Measurements from ENCODE around the gene GNAT3.

Gene GNAT3

DNA sequence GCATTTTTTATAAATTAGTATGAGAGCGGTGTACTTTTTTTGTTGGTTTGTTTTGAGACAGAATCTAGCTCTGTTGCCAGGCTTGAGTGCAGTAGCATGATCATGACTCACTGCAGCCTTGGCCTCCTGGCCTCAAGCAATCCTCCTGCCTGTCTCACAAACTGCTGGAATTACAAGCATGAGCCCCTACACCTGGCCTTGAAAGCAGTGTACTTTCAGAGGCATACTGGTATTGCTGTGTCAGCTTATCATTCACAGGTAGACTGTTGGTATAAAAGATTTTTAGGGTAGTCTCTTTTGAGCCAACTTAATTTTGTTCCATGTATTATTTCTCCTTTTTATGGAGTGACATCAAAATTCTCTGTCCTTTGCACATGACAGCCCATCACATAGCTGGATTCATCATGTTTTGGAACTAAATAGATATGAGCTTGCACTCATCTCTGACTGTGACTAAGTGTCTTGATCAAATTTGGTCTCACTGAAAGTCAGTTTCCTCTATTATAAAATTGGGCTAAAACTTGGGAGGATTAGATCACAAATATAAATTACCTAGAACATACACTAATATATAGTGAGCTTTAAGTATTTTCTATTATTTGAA, 12.4 kb downstream of the GNAT3 start:
- DNase-seq (ENCODE audit: low read depth): no peak

DNA sequence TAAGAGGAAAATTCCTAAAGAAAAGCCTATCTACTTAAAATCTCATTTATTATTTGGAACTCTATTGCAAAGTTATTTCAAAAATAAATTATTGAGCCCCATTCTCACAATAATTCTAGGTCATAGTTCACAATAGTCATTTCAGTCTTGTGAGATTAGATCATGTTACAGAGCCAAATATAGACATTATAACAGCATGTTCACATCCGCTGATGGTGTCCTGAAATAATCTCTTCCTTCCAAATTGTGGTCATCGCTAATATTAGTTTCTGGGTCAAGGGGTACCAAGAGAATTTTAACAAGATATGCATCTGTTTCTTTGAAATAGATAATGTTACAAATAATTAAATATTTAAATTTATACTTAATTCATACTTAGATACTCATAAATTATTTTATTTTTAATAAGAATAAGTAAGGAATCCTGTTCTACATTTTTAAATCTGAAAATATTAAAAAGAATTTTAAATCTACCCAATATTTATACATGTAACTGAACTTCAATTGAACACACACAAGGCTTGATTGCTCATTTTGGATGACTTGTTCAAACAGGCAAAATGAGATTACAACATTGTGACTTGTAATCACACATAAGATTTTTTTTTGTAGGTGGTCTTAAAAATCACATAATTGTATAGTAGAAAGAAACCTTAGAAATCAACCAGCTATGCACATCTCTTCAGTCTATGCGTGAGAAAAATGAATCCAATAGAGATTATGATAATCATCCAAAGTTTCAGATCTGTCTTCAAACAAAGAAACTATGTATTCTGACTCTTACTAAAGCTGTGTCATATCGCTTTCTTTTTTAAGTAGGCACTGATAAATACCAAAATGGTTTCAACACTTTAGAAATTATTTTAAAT, 13.1 kb downstream of the GNAT3 start:
- no peak for DNase-seq (ENCODE audit: low read depth)

DNA sequence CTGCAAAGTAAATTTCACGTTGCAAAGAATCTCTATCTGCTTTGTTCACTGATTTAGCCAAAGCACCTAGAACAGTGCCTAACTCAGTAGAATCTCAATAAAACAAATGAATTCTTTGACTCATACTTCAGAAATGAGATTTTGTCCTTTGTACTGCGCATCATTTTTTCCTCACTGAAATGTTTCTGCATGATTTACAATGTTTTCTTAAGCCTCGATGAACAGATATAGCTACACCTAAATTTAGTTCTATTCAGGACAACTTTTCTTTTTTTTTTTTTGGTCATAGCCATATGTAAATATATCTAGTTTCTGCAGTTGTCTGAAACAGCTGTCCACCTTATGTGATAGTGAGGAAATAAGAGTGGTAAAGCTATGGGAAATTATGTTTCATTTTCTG, 15.3 kb downstream of the GNAT3 start:
- no peak for DNase-seq (ENCODE audit: low read depth)

DNA sequence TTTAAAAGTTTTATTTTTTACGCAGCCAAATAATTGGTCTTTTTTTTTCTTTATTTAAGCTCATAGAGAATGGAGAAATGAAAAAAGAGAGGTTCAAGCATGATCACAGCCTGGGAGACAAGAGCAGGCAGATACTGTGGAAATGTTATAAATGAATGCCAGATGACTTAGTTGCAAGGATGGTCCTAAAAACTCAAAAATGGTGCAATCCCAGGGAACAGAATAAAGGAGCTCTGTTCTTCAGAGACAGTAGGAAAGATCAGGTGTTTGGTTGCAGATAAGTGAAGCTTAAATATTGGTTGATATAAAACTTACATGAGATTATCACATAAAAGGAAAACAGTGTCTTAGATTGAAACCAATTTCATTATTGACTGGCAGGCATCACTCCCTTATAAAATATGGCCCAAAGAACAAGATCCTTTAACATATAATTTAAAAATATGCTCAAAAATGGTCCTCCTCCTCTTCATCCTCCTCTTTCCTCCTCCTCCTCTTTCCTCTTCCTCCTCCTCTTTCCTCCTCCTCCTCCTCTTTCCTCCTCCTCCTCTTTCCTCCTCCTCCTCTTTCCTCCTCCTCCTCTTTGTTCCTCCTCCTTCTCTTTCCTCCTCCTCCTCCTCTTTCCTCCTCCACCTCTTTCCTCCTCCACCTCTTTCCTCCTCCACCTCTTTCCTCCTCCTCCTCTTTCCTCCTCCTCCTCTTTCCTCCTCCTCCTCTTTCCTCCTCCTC, 18.6 kb downstream of the GNAT3 start:
- no peak for DNase-seq (ENCODE audit: low read depth)

GRCh38 chr7:80491462-80491861, 20.4 kb downstream of the GNAT3 start:
- DNase-seq (ENCODE audit: low read depth): no peak

GRCh38 chr7:80488851-80489370, 23.0 kb downstream of the GNAT3 start:
- DNase-seq (ENCODE audit: low read depth): no peak

DNA sequence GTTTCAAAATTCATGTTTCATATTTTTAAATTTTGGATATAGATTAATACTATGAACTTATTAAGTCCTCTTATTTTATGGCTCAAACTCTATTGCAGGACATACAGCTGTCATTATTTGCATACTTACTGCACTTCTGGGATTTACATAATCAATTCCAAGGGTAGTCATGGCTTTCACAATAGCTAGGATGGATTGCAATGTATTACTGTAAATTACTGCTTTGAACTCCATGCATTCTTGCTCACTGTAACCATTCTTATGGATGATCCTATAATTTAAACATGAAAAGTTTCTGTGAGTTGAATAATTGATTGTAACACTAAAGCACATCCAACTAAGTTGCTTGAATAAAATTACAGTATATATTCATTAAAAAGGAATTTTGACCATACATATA, 23.5 kb downstream of the GNAT3 start:
- no peak for DNase-seq (ENCODE audit: low read depth)

DNA sequence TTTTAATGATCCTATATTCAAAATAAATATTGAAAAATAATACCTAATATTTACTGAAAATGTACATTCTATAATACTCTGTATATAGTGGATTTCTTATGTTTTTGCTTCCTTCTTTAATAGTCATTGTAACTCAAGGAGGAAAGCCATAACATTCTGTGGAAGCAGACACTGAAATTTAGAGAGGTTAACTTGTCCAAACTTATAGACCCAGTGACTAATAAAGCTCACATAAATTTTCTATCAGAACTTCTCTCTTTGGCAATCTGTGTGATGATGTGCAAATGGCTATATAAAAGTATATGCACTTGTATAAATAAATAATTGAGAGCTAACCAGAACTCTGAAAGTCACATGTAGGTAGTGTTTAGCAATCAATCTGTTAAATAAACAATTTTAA, 26.1 kb downstream of the GNAT3 start:
- DNase-seq (ENCODE audit: low read depth): no peak

- no peak for DNase-seq (ENCODE audit: low read depth)
Measured at GRCh38 chr7:80482950-80483349, 28.9 kb downstream of the GNAT3 start.

GRCh38 chr7:80481196-80481884, 30.5 kb downstream of the GNAT3 start:
- no peak for DNase-seq (ENCODE audit: low read depth)

DNA sequence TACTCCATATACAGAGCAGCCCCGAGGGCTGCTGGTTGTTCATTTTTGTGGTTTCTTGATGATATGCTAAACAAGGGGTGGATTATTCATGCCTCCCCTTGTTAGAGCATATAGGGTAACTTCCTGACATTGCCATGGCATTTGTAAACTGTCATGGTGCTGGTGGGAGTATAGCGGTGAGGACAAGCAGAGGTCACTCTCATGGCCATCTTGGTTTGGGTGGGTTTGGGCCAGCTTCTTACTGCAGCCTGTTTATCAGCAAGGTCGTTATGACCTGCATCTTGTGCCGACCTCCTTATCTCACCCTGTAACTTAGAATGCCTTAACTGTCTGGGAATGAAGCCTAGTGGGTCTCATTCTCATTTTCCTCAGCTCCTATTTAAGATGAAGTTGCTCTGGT, 31.3 kb downstream of the GNAT3 start:
- DNase-seq (ENCODE audit: low read depth): no peak

DNA sequence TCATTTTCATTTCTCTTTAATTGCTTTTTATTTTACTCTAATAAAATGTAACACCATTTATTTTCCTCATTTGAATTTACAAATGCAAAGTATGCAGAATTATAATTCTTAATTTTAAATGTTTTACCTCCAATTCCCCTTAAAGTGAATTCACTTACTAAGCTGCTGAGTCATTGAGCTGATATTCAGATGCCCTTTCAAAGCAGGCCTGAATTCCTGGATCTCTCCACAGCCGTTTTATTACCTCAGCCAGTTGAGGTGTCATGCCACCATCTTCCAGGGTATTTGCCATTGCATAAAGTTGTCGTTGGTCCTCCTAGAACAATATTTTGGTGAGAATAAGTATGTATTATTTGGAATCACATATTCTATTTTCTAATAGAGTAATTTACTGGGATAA, 33.2 kb downstream of the GNAT3 start:
- no peak for DNase-seq (ENCODE audit: low read depth)

DNA sequence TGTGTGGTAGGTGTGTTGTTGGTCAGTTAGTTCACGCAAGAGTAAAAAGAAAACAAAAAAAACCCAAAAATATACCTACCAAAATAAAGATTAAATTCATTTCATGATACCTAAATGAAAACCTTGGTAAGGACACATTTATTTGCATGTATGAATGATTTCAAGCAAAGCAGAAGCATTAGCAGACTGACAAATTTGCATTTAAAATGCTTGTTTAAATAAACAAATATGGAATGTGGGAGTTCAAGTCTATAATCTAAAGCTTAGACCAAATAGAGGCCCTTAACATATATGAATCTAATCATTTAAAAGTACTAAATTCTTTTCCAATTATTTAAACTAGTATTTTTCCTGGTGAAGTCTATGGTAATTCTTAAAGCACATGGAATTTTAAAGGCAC, 35.8 kb downstream of the GNAT3 start:
- DNase-seq (ENCODE audit: low read depth): no peak

- no peak for DNase-seq (ENCODE audit: low read depth)
Measured at GRCh38 chr7:80475383-80475782, 36.5 kb downstream of the GNAT3 start.

- no peak for DNase-seq (ENCODE audit: low read depth)
Measured at GRCh38 chr7:80473751-80474150, 38.1 kb downstream of the GNAT3 start.

DNA sequence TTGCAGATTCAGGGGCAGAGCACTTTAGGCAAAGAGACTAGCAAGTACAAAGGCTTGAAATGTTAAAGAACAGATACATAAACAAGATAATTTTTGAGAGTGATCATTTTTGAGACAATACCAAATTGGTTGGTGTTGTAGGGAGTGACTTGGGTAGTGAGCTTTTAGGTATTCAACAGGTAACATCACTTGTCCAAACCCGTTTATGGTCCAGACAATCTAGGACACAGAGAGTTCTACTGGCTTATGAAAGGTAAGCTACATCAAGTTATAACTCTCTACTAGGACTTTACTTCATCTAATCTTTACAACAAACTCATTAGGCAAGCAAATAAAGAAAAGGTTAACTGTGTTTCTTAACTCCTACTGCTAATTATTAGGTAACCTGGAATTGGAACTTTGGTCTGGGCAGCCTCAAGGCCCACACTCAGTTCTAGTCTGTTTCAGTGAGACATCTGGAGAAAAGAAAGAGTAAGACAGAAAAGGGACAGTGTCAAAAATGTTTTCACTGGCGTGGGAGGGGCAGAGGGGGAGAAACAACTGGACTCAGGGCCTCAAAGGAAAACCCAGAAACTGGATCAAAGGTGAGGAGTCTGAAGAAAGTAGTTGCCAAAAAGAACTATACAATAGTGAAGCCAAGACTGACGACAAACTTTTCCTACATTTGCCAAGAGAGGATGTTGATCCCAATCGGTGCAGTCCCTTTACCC, 39.2 kb downstream of the GNAT3 start:
- no peak for DNase-seq (ENCODE audit: low read depth)

GRCh38 chr7:80468931-80469714, 42.7 kb downstream of the GNAT3 start:
- DNase-seq (ENCODE audit: low read depth): no peak

DNA sequence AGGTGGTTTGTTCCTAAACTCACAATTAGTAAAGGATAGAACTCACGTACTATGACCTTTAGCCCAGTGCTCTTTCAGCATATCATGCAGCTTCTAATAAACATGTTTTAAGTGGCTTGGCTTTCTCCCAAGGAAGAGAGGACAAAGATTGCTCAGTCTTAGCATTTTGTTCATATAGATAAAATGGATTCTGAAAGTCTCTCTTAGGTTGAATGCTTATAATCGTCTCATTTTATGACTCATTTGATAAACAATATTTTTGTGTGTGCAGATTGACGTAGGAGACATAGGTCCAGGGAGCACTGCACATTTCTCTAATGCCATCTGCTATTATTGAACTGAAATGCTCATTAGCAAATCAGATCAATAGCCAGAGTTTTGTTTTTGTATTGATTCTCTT, 44.8 kb downstream of the GNAT3 start:
- no peak for DNase-seq (ENCODE audit: low read depth)

DNA sequence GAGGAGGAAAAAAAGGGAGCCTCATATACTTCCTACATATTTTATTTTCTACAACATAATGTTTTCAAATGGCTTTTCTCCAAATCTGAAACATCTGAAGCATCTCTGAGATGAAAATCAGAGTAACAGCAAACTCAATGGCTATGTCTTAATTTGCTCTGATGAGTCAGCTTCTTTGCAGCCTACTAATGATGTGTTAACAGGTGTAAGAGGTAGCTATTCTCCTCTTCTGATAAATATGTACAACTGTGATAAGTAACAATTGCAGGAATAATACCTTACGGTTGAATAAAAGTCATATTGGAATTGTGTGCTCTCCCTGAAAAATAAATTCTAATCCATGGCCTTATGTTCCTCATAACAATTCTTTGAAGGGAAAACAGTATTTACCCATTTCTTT, 45.2 kb downstream of the GNAT3 start:
- no peak for DNase-seq (ENCODE audit: low read depth)

DNA sequence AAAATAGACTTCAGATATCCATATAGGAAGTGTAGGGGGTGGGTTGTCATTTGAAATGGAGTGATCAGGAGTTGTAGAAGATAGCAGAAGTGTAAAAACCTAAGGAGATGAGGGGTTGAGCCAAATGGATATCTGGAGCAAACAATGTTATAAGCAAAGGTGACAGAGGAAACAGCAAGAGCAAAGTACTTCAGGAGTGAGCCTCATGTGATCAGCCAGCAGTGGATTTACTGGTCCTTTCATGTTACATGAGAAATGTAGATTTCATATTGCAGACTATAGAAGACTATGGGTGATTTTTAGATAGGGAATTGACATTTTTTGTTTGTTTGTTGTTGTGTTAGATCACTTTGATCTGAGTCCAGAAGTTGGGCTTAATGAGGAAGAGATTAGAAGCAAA, 47.7 kb downstream of the GNAT3 start:
- DNase-seq (ENCODE audit: low read depth): no peak
